ENCODE measurements around the gene LRRC10B. TPM values are rescaled to one million over a fixed set of nuclear protein-coding genes. Genes with fewer than 3 reads are reported as not detected.

Gene LRRC10B
- polyA plus RNA-seq, 2 of the 4 experiments (the other 2 are of a cell fraction): 0.03 to 0.04 TPM

GRCh38 chr11:61541598-61541997, 33.0 kb downstream of the LRRC10B start (continued):
- no peak for TF ChIP-seq E2F6 (IDR thresholded peaks at IDR 0.05; ENCODE audit: borderline replicate concordance, low read depth)

GRCh38 chr11:61542024-61542461, 33.5 kb downstream of the LRRC10B start:
- H3K27ac ChIP-seq: peak overlapping the region in 1 of 2 experiments; percentile 75; a peak in 3 of 6 replicates
- WGBS (ENCODE audit: missing lambda C conversion rate): 42% methylated on average over 4 of the region's 19 CpGs
- ATAC-seq: no peak
- peak overlapping the region; percentile 26; the same call in 2 of the 3 replicates for H3K4me2 ChIP-seq
- TF ChIP-seq RARB (CRISPR knock-in tag; IDR thresholded peaks at IDR 0.05) (no peak), EHF (CRISPR knock-in tag; IDR thresholded peaks at IDR 0.05) (no peak), CTCF (IDR thresholded peaks at IDR 0.05) (no peak), SREBF2 (IDR thresholded peaks at IDR 0.05) (no peak), CBX8 (IDR thresholded peaks at IDR 0.05) (no peak), GATA3 (IDR thresholded peaks at IDR 0.05; ENCODE audit: borderline replicate concordance) (no peak), NPAS2 (CRISPR knock-in tag; IDR thresholded peaks at IDR 0.05; ENCODE audit: borderline replicate concordance) (no peak), CBX2 (IDR thresholded peaks at IDR 0.05; ENCODE audit: borderline replicate concordance, low read depth) (no peak), CHD4 (IDR thresholded peaks at IDR 0.05; ENCODE audit: borderline replicate concordance) (no peak), HOXB5 (CRISPR knock-in tag; IDR thresholded peaks at IDR 0.05) (no peak), EHMT2 (IDR thresholded peaks at IDR 0.05; ENCODE audit: low read depth) (no peak), USF2 (IDR thresholded peaks at IDR 0.05) (no peak), TP53 (CRISPR knock-in tag; IDR thresholded peaks at IDR 0.05) (no peak), MYC (IDR thresholded peaks at IDR 0.05; ENCODE audit: borderline replicate concordance, low read length) (no peak), HOXB13 (CRISPR knock-in tag; IDR thresholded peaks at IDR 0.05; ENCODE audit: low read depth) (no peak), REST (IDR thresholded peaks at IDR 0.05) (no peak), ESRRA (IDR thresholded peaks at IDR 0.05; ENCODE audit: borderline replicate concordance, low read length) (no peak), ZSCAN20 (CRISPR knock-in tag; IDR thresholded peaks at IDR 0.05) (no peak), MAX (IDR thresholded peaks at IDR 0.05) (no peak), SMC3 (IDR thresholded peaks at IDR 0.05) (no peak)
- peaks cover 35% of the 10 kb centered on the region for H3K4me1 ChIP-seq
- H3K9me3 ChIP-seq: no peaks in the 10 kb centered on the region
- no peak overlapping the region for H3K4me3 ChIP-seq
- POLR2A ChIA-PET: no interaction called here
- FAIRE-seq: no peak
- no peak for DNase-seq (ENCODE audit: low read depth in 1 of 2, low spot score in 1 of 2)
- CTCF ChIA-PET: interaction anchor here (0.7 to 5.7 kb wide), 7 partner anchors 11 to 85 kb away, joined by 3 to 56 read pairs (median 7); no protein-coding TSS in a partner anchor
